HG03045 (cell line): ENCODE measurements around the gene PRKCE.

ENCODE experiments used
- ATAC-seq: cut with Tn5 transposase; IDR thresholded peaks from one replicate; pipeline ENCODE4 v1.9.1; 2021; ENCODE audit warnings: mild to moderate bottlenecking, moderate library complexity; ENCODE audit not compliant: unreplicated experiment

Gene PRKCE

GRCh38 chr2:46003903-46004473, 352.5 kb downstream of the PRKCE start:
- ATAC-seq: no peak

- no peak for ATAC-seq
Observed at GRCh38 chr2:46006473-46007025, 355.1 kb downstream of the PRKCE start.

GRCh38 chr2:46007412-46007811, 355.9 kb downstream of the PRKCE start:
- no peak for ATAC-seq

- ATAC-seq: no peak
Observed at GRCh38 chr2:46008091-46008870, 356.8 kb downstream of the PRKCE start.

GRCh38 chr2:46009315-46009714, 357.8 kb downstream of the PRKCE start:
- no peak for ATAC-seq

- ATAC-seq: no peak
Observed at GRCh38 chr2:46009772-46010171, 358.3 kb downstream of the PRKCE start.

GRCh38 chr2:46010223-46010924, 358.9 kb downstream of the PRKCE start:
- ATAC-seq: no peak

- no peak for ATAC-seq
Observed at GRCh38 chr2:46010925-46011490, 359.5 kb downstream of the PRKCE start.

GRCh38 chr2:46012618-46013240, 361.3 kb downstream of the PRKCE start:
- ATAC-seq: no peak

GRCh38 chr2:46013726-46014125, 362.3 kb downstream of the PRKCE start:
- no peak for ATAC-seq

- no peak for ATAC-seq
Observed at GRCh38 chr2:46014911-46015654, 363.6 kb downstream of the PRKCE start.

GRCh38 chr2:46015671-46016070, 364.2 kb downstream of the PRKCE start:
- no peak for ATAC-seq

- no peak for ATAC-seq
Observed at GRCh38 chr2:46016091-46016490, 364.6 kb downstream of the PRKCE start.

GRCh38 chr2:46018773-46019591, 367.5 kb downstream of the PRKCE start:
- no peak for ATAC-seq

- no peak for ATAC-seq
Observed at GRCh38 chr2:46020416-46020815, 368.9 kb downstream of the PRKCE start.

GRCh38 chr2:46023165-46023854, 371.8 kb downstream of the PRKCE start:
- ATAC-seq: no peak

- no peak for ATAC-seq
Observed at GRCh38 chr2:46024146-46024779, 372.8 kb downstream of the PRKCE start.

- ATAC-seq: no peak
Observed at GRCh38 chr2:46025081-46025480, 373.6 kb downstream of the PRKCE start.
